Cardiac fibroblast (primary cell): ENCODE measurements around the gene STK4.

Experiments used
- DNase-seq, 2 donors: peaks; one replicate each; pipeline versions ENCODE4 v3.0.0 to v3.0.0-alpha.2; 2010; ENCODE audit warnings: low read depth in 2 of 2
- H3K4me3 ChIP-seq, 2 donors: replicated peaks in 1 of 2; 1 replicate in 1 of 2; 2 replicates in 1 of 2; pipeline ENCODE4 v1.5.1; 2011; ENCODE audit warnings: low read depth in 2 of 2, low read length in 2 of 2, mild to moderate bottlenecking in 2 of 2, moderate library complexity in 1 of 2
- TF ChIP-seq, protein P1 (sequence below): IDR thresholded peaks from one replicate; pipeline ENCODE4 v1.5.1; 2011; ENCODE audit warnings: low read depth, mild to moderate bottlenecking, low read length, inconsistent platforms

STK4 gene

DNA sequence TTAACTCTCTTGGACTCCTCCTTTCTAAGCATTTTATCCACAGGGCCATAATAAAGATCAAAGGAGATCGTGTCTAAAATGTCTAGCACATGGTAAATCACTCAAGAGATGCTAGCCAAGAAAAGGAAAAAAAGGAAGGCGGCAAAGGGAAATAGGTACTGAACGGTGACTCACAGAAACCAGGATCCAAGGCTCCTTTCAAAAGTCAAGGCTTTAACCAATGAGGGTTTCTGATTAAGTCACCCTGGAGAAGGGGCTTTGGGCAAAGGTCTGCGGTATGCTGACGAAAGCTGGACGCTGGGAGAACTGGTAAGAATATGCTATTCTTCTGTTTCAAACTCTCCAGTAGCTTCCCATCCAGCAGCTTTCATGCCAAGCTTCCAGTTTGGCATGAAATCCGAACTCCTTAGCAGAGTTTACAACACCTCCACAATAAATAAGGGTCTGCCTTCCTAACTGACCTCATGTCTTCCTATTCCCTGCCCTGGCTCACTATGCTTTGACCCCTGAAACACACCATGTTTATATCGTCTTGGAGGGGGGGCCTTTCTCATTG, 7.2 kb upstream of the STK4 start:
- peak; percentile 32 to 42 for DNase-seq
- TF ChIP-seq, protein P1, sequence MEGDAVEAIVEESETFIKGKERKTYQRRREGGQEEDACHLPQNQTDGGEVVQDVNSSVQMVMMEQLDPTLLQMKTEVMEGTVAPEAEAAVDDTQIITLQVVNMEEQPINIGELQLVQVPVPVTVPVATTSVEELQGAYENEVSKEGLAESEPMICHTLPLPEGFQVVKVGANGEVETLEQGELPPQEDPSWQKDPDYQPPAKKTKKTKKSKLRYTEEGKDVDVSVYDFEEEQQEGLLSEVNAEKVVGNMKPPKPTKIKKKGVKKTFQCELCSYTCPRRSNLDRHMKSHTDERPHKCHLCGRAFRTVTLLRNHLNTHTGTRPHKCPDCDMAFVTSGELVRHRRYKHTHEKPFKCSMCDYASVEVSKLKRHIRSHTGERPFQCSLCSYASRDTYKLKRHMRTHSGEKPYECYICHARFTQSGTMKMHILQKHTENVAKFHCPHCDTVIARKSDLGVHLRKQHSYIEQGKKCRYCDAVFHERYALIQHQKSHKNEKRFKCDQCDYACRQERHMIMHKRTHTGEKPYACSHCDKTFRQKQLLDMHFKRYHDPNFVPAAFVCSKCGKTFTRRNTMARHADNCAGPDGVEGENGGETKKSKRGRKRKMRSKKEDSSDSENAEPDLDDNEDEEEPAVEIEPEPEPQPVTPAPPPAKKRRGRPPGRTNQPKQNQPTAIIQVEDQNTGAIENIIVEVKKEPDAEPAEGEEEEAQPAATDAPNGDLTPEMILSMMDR: no peak
- peak overlapping the region; percentile 79 to 92 for H3K4me3 ChIP-seq

DNA sequence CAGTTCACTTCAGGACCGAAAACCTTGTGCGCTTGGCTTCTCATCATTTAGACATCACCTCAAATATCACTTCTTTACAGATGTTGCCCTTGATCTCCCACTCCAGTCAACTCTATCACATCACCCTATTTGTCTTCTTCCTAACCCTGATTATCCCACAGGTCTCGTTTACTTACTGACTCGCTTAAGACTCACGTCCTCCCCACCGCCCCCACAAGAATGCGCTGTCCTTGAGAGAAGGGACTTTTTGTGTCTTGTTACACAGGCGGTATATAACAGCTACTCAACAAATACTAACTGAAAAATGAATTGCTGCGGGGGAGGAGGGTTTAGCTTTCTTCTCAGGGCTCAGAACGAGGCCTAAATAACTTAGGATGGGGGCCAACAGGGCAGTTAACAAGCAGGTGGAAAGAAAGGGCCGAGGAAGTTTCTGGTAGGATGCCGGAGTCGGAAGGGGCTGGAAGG, 6.6 kb upstream of the STK4 start:
- DNase-seq: peak; percentile 51 to 76
- TF ChIP-seq, protein P1: peak; percentile 12

DNA sequence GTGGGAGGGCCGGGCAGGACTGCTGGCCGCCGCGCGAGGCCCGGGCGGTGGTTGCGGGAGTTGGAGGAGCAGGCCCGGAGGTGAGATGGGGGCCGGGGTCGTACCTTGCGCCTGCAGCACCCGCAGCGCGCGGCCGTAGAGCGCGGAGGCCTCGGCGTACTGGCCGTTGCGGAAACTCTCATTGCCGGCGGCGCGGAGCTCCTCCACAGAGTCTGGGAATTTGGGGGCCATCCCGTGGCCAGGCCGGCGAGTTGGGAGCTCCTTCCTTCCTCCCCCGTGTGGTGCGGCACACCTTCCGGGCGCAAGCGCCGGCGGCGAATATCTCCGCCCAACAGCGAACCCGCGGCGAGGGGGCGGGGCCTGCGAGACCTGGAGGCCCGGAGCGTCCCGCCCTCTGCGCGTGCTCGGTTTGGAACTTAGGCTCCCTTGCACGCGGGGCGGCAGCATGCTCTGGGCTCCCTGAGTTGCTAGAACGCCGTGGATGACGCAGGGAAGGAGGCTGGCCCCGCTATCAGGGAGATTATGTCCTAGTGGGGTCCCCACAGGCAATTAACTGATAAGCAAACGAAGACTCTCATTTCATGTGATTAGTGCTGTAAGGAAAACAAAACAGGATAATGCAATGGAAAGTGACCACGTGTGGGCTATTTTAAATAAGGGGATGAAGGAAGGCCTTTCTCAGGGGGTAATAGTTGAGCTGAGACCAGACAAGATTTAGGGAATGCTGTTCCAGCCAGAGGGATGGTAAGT, 6.0 kb upstream of the STK4 start, which contains the start of gene TOMM34:
TOMM34 (minus strand) TSS at position 295 of the 750 bp plus-strand sequence; CDS start at position 231, 64 bp downstream.
- DNase-seq: peak; percentile 91
- H3K4me3 ChIP-seq: peak within 1 kb of the TSS; percentile 79 to 92
- TF ChIP-seq, protein P1: no peak

More for the DNA sequence above, 6.6 kb upstream of the STK4 start:
- peak overlapping the region; percentile 79 to 92 for H3K4me3 ChIP-seq

DNA sequence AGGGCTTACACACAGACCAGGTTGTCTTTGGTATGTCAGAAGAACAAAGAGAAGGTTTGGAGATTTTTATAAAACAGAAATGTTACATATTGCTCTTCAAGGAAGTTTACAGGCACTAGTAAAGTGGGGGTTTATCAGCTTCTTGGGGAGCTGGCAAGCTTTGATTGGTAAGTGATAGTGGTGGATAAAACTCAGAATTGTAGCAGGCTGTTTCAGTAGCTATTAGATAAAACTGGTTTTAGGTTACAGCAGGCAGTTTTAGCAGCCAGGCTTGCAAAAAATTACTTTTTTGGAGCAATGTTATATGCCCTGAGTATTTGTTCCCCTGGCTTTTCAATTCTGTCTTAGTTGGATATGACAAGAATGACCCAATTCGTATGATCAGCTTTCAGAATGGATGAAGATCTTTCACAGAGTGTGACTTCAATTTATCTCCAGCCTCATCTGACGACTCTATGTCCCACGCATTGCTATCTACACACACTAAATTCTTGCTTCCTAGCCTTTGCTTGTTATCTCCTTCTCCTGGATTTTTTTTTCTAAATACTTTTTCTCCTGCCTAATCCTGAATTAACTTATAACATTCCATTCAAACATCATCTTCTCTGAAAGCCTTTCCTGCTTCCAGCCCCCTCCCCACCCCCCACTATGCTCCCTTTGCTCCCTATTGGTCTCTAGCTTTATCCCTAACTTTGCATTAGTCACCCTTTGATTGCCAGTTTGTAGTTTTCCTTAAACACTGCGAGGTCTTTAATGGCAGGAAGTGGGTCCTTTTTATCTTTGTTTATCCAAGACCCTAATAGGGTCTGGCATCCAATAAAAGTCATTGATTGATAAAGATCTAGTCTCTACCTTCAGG, 5.1 kb upstream of the STK4 start:
- H3K4me3 ChIP-seq: no peak overlapping the region
- no peak for DNase-seq
- TF ChIP-seq, protein P1: no peak

DNA sequence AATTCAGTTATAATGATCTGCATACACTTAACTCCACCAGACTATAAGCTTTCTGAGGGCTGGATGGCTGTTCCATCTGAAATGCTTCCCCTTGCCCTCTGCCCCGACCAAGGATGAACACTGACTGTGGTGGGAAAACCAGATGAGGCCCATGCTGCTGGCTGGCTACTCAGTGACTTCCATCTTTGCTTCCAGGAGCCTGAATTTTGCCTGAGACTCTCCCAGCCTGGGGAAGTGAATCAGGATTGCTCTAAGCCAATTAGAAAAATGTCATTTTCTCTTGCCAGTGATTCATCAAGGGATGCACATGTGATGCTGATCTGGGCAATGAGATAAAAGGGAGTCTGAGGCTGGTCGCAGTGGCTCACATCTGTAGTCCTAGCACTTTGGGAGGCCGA, 4.4 kb upstream of the STK4 start:
- no peak overlapping the region for H3K4me3 ChIP-seq
- peak in 1 of 2 donors; percentile 63 for DNase-seq

DNA sequence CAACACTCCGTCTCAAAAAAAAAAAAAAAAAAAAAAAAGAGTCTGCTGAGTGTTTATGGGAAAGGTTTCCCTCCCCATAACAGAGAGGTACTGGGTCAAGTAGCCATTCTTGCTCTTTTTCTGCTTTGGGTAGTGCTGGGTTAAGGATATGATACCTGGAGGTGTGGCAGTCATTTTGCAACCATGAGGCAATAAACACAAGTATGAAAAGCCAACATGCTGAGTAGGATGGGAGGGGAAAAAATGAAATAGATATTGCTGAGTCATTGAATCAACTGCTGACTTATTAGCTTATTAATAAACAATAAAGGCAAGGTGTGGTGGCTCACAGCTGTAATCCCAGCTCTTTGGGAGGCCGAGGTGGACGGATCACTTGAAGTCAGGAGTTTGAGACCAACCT, 3.8 kb upstream of the STK4 start:
- DNase-seq: no peak
- TF ChIP-seq, protein P1: no peak
- no peak overlapping the region for H3K4me3 ChIP-seq

More for the DNA sequence above, 4.4 kb upstream of the STK4 start:
- TF ChIP-seq, protein P1: no peak
